ENCODE measurements around the gene STMN3.

GRCh38 chr20:63700199-63701050 lies 47.2 kb upstream of the STMN3 start:
- TF ChIP-seq CTCF (IDR thresholded peaks at IDR 0.05), result no peak
- no peak for TF ChIP-seq POLR2A (IDR thresholded peaks at IDR 0.05)

All from lower leg skin (tissue), 3 donors.